HepG2 (cell line): ENCODE measurements around the gene NECTIN2. TPM values are rescaled to one million over a fixed set of nuclear protein-coding genes. Genes with fewer than 3 reads are reported as not detected.

Experiments
- BCL3 ChIP-seq: sonication (generic); formaldehyde crosslinking; IDR thresholded peaks from 2 replicates; pipeline ENCODE4 v1.5.1; 2020; ENCODE audit warnings: mild to moderate bottlenecking, missing genetic modification reagents, moderate library complexity
- BCL6 ChIP-seq: IDR thresholded peaks from 2 replicates; pipeline ENCODE4 v1.6.1; 2016; ENCODE audit warnings: missing genetic modification reagents, missing compliant biosample characterization
- CAMTA2 ChIP-seq: sonication (generic); formaldehyde crosslinking; IDR thresholded peaks from 2 replicates; pipeline ENCODE4 v1.4.0; 2020; ENCODE audit warnings: mild to moderate bottlenecking, missing genetic modification reagents, borderline replicate concordance
- CC2D1A ChIP-seq: sonication (generic); formaldehyde crosslinking; IDR thresholded peaks from 2 replicates; pipeline ENCODE4 v1.8.1; 2023; ENCODE audit warnings: mild to moderate bottlenecking, missing genetic modification reagents
- ELF1 ChIP-seq: sonication (generic); formaldehyde crosslinking; IDR thresholded peaks from 2 replicates; pipeline ENCODE4 v1.4.0; 2020; ENCODE audit warnings: missing genetic modification reagents
- FOXA1 ChIP-seq, 2 experiments: fragments of 450-650 bp in 1 of 2; sonication (generic) in 1 of 2; formaldehyde crosslinking in 1 of 2; IDR thresholded peaks; 2 replicates each; pipeline versions ENCODE4 v1.4.0 to v1.6.1; 2016 to 2020; ENCODE audit warnings: missing genetic modification reagents in 1 of 2
- HMGA1 ChIP-seq: sonication (generic); formaldehyde crosslinking; conservative IDR thresholded peaks from 2 replicates; pipeline ENCODE4 v1.4.0; 2020; ENCODE audit warnings: missing genetic modification reagents
- IKZF5 ChIP-seq: IDR thresholded peaks from 2 replicates; pipeline ENCODE4 v1.6.1; 2018; ENCODE audit warnings: missing genetic modification reagents, mild to moderate bottlenecking, missing compliant biosample characterization
- KDM1A ChIP-seq: IDR thresholded peaks from 2 replicates; pipeline ENCODE4 v1.6.1; 2016; ENCODE audit warnings: missing compliant biosample characterization
- KMT2B ChIP-seq: IDR thresholded peaks from 2 replicates; pipeline ENCODE4 v1.6.1; 2016; ENCODE audit warnings: missing genetic modification reagents, missing compliant biosample characterization
- POLR2G ChIP-seq: fragments of 200-400 bp; formaldehyde crosslinking; IDR thresholded peaks from 2 replicates; pipeline ENCODE4 v1.6.1; 2018; ENCODE audit warnings: mild to moderate bottlenecking, low read depth, low read length, moderate library complexity
- PRDM10 ChIP-seq: sonication (generic); formaldehyde crosslinking; IDR thresholded peaks from 2 replicates; pipeline ENCODE4 v1.4.0; 2020; ENCODE audit warnings: low read depth, missing genetic modification reagents
- SALL2 ChIP-seq: sonication (generic); formaldehyde crosslinking; IDR thresholded peaks from 2 replicates; pipeline ENCODE4 v1.8.1; 2023; ENCODE audit warnings: mild to moderate bottlenecking, missing genetic modification reagents, inconsistent platforms
- ZBTB38 ChIP-seq: sonication (generic); formaldehyde crosslinking; IDR thresholded peaks from 2 replicates; pipeline ENCODE4 v1.5.1; 2020; ENCODE audit warnings: mild to moderate bottlenecking, missing genetic modification reagents
- ZBTB7A ChIP-seq: sonication (generic); formaldehyde crosslinking; IDR thresholded peaks from 2 replicates; pipeline ENCODE4 v1.8.0; 2022; ENCODE audit warnings: mild to moderate bottlenecking, missing genetic modification reagents
- ZNF207 ChIP-seq: fragments of 450-650 bp; IDR thresholded peaks from 2 replicates; pipeline ENCODE4 v1.6.1; 2016; ENCODE audit warnings: antibody characterized with exemption, borderline replicate concordance
- ZNF446 ChIP-seq: sonication (generic); formaldehyde crosslinking; IDR thresholded peaks from 2 replicates; pipeline ENCODE4 v1.5.0; 2020; ENCODE audit warnings: mild to moderate bottlenecking, missing genetic modification reagents
- ZNF512B ChIP-seq: sonication (generic); formaldehyde crosslinking; IDR thresholded peaks from 2 replicates; pipeline ENCODE4 v1.5.1; 2020; ENCODE audit warnings: missing genetic modification reagents, mild to moderate bottlenecking, borderline replicate concordance
- ZNF607 ChIP-seq: sonication (generic); formaldehyde crosslinking; IDR thresholded peaks from 2 replicates; pipeline ENCODE4 v1.5.1; 2020; ENCODE audit warnings: missing genetic modification reagents, mild to moderate bottlenecking, borderline replicate concordance
- ZNF629 ChIP-seq: sonication (generic); formaldehyde crosslinking; conservative IDR thresholded peaks from 2 replicates; pipeline ENCODE4 v1.5.0; 2020; ENCODE audit warnings: missing genetic modification reagents
- ZNF737 ChIP-seq: sonication (generic); formaldehyde crosslinking; IDR thresholded peaks from 2 replicates; pipeline ENCODE4 v1.5.0; 2020; ENCODE audit warnings: missing genetic modification reagents, mild to moderate bottlenecking, borderline replicate concordance
- ZSCAN25 ChIP-seq: sonication (generic); formaldehyde crosslinking; IDR thresholded peaks from 2 replicates; pipeline ENCODE4 v1.8.0; 2022; ENCODE audit warnings: mild to moderate bottlenecking, missing genetic modification reagents
- polyA plus RNA-seq, 8 experiments: library from polyadenylated mRNA; depleted of rRNA in 3 of 8; stranded (reverse) in 7 of 8; unstranded in 1 of 8; fragments of >200 nt; fragmentation: Illumina TruSeq in 4 of 8; extraction: Trizol in 4 of 8; gene quantifications; 2 replicates each; pipeline versions ENCODE4 v1.2.1 to v1.2.3, GENCODE V29; 2011 to 2016; ENCODE audit warnings: low read depth in 4 of 8, missing spikeins in 1 of 8, mixed read lengths in 1 of 8; ENCODE audit not compliant: insufficient read depth in 1 of 8
- total RNA-seq, 5 experiments: library from RNA; depleted of rRNA; stranded (reverse); fragments of >200 nt; fragmentation: Illumina TruSeq; extraction: Trizol; gene quantifications; 2 replicates each; pipeline ENCODE4 v1.2.3, GENCODE V29; 2016; ENCODE audit warnings: low read depth in 1 of 5

The NECTIN2 gene
- total and polyA plus RNA-seq, 2 of the 13 experiments (the other 11 are each of a cell fraction or from before 2014, with no cell fraction given): 75.4 to 114 TPM

- TF ChIP-seq ZSCAN25 (peak; percentile 13; the same call in 1 of the 2 replicates), BCL6 (CRISPR knock-in tag) (no peak), ELF1 (no peak), ZNF207 (no peak), CC2D1A (CRISPR knock-in tag) (no peak), KDM1A (CRISPR knock-in tag) (peak; percentile 73; the same call in 1 of the 2 replicates), SALL2 (CRISPR knock-in tag) (no peak), HMGA1 (no peak), ZNF446 (CRISPR knock-in tag) (no peak), ZBTB38 (CRISPR knock-in tag) (peak; percentile 51; the same call in 1 of the 2 replicates), CAMTA2 (CRISPR knock-in tag) (no peak), IKZF5 (CRISPR knock-in tag) (no peak; the same call in 1 of the 2 replicates), ZNF512B (CRISPR knock-in tag) (no peak; the same call in 1 of the 2 replicates), FOXA1 (IDR thresholded peaks at IDR 0.05) (no peak), FOXA1 (CRISPR knock-in tag; IDR thresholded peaks at IDR 0.05) (no peak), ZNF607 (CRISPR knock-in tag) (no peak), ZBTB7A (CRISPR knock-in tag) (peak; percentile 95), POLR2G (peak; percentile 16; the same call in 1 of the 2 replicates), ZNF737 (no peak), PRDM10 (0 out of 2 replicates have a peak, but pooled peaks have one; percentile 24), KMT2B (CRISPR knock-in tag) (0 out of 2 replicates have a peak, but pooled peaks have one; percentile 4), BCL3 (CRISPR knock-in tag) (no peak), ZNF629 (no peak)
Measured at GRCh38 chr19:44904426-44904994, 58.4 kb downstream of the NECTIN2 start (continued).
